ENCODE data around the gene FAM174B. TPM values are rescaled to one million over a fixed set of nuclear protein-coding genes. Genes with fewer than 3 reads are reported as not detected.

FAM174B gene
- total and polyA plus RNA-seq, 3 donors from 2014 or later: 15.7 to 18.7 (median 18.6) TPM

GRCh38 chr15:92579931-92580470 is 75.6 kb downstream of the FAM174B start:
- no peak for TF ChIP-seq POLR2A (IDR thresholded peaks at IDR 0.05)
- TF ChIP-seq CTCF (IDR thresholded peaks at IDR 0.05): no peak
- no peaks in the 10 kb centered on the region for H3K27me3 ChIP-seq
- H3K36me3 ChIP-seq (ENCODE audit: low read depth, missing control alignments): no peaks in the 10 kb centered on the region
- DNase-seq: peak; percentile 10
- H3K4me1 ChIP-seq: no peaks in the 10 kb centered on the region
- no peaks in the 10 kb centered on the region for H3K9me3 ChIP-seq
- intact Hi-C loops (cut with DNase I; ENCODE audit: low total_unique reads): no loop called here
- H3K27ac ChIP-seq: no peak overlapping the region
- H3K4me3 ChIP-seq: no peak overlapping the region
- 88 to 96% methylated on average over 9 to 15 of the region's 15 CpGs for WGBS, 2 donors

DNA sequence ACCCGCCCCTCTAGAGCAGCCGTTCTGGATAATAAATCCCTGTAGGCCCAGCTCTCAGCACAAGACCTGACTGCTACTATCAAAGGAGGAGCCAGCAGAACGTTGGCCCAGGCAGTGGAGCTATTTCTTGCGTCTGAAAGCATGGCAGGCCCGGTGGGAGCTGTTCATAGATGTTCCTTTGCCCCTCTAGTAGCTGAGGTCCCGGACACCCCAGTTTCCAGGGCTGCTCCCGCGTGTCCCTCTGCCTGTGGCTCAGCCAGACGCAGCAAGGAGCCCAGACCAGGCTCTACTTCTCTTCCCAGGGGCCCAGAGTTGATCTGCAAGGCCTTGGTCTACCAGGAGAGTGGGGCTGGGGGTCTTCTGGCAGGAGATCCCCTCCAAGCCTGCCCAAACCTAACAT is 76.1 kb downstream of the FAM174B start:
- no peak for TF ChIP-seq CTCF (IDR thresholded peaks at IDR 0.05)
- no peak for TF ChIP-seq POLR2A (IDR thresholded peaks at IDR 0.05)
- intact Hi-C loops (cut with DNase I; ENCODE audit: low total_unique reads): no loop called here
- peak; percentile 12 for DNase-seq
- no peak overlapping the region for H3K27ac ChIP-seq
- no peak overlapping the region for H3K4me3 ChIP-seq
- H3K9me3 ChIP-seq: no peaks in the 10 kb centered on the region
- WGBS, 2 donors: 63 to 83% methylated on average over 5 to 9 of the region's 9 CpGs
- H3K4me1 ChIP-seq: no peaks in the 10 kb centered on the region
- H3K27me3 ChIP-seq: no peaks in the 10 kb centered on the region
- no peaks in the 10 kb centered on the region for H3K36me3 ChIP-seq (ENCODE audit: low read depth, missing control alignments)

GRCh38 chr15:92578096-92578835 is 77.3 kb downstream of the FAM174B start:
- no peak overlapping the region for H3K27ac ChIP-seq
- no peaks in the 10 kb centered on the region for H3K36me3 ChIP-seq (ENCODE audit: low read depth, missing control alignments)
- no peak overlapping the region for H3K4me3 ChIP-seq
- H3K27me3 ChIP-seq: no peaks in the 10 kb centered on the region
- H3K9me3 ChIP-seq: no peaks in the 10 kb centered on the region
- TF ChIP-seq CTCF (IDR thresholded peaks at IDR 0.05): no peak
- TF ChIP-seq POLR2A (IDR thresholded peaks at IDR 0.05): no peak
- DNase-seq: peak; percentile 7
- intact Hi-C loops (cut with DNase I; ENCODE audit: low total_unique reads): no loop called here
- no peaks in the 10 kb centered on the region for H3K4me1 ChIP-seq
- WGBS, 2 donors: 89 to 90% methylated on average over 12 of the region's 12 CpGs

DNA sequence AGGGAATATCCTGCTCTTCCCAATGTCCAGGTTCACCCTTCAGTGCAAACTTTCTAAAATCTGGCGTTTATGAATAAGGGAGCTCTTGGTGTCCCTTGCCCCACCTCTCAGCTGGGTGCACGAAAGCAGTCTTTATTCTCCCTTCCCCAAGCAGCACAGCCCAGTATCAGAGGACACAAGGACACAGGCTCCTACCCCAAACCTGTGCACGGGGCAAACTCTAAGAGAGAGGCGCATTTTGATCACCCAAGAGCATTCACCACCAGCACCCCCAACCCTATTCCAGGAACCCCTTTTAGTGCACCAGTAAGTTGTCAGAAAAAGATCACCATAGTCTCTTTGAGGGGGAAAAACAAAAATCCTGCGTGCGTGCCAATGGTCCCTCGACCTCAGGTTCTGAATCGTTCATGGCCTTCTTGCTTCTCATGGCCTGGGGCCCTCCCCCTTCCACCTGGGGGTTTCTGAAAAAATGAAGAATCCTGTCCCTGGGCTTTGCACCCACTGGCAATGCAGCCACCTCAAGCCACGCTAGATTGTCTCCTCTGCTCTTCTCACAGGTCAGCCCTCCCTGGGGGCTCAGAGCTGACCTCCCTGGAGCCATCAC is 78.9 kb downstream of the FAM174B start:
- TF ChIP-seq CTCF (IDR thresholded peaks at IDR 0.05): no peak
- no peak for TF ChIP-seq POLR2A (IDR thresholded peaks at IDR 0.05)
- H3K4me3 ChIP-seq: no peak overlapping the region
- intact Hi-C loops (cut with DNase I; ENCODE audit: low total_unique reads): no loop called here
- H3K9me3 ChIP-seq: no peaks in the 10 kb centered on the region
- H3K4me1 ChIP-seq: no peaks in the 10 kb centered on the region
- no peaks in the 10 kb centered on the region for H3K36me3 ChIP-seq (ENCODE audit: low read depth, missing control alignments)
- H3K27me3 ChIP-seq: no peaks in the 10 kb centered on the region
- DNase-seq: no peak
- 94% methylated on average over 9 of the region's 9 CpGs for WGBS, 2 donors
- H3K27ac ChIP-seq: no peak overlapping the region

Measured in testis (tissue), 3 donors.